Tibial nerve (tissue), 4 donors: ENCODE measurements around the gene PAQR9.

Experiments used
- EP300 ChIP-seq, 2 donors: sonication (generic); formaldehyde crosslinking; IDR thresholded peaks; one replicate each; pipeline ENCODE4 v1.6.1; 2017; ENCODE audit warnings: antibody characterized with exemption in 2 of 2, mild to moderate bottlenecking in 1 of 2
- POLR2A ChIP-seq, 2 donors: fragments of 450-650 bp; IDR thresholded peaks; one replicate each; pipeline ENCODE4 v1.6.1; 2017; ENCODE audit warnings: antibody characterized with exemption in 2 of 2, mild to moderate bottlenecking in 2 of 2, moderate library complexity in 2 of 2
- TF ChIP-seq, protein P1 (sequence below), 5 experiments: fragments of 200-600 bp in 3 of 5; fragments of 450-650 bp in 2 of 5; sonication (generic) in 3 of 5; IDR thresholded peaks; one replicate each; pipeline ENCODE4 v1.5.1; 2016 to 2019; ENCODE audit warnings: antibody characterized with exemption in 5 of 5, mild to moderate bottlenecking in 3 of 5, moderate library complexity in 2 of 5

GRCh38 chr3:142962175-142962519, 1.3 kb downstream of the PAQR9 start:
- TF ChIP-seq, protein P1, sequence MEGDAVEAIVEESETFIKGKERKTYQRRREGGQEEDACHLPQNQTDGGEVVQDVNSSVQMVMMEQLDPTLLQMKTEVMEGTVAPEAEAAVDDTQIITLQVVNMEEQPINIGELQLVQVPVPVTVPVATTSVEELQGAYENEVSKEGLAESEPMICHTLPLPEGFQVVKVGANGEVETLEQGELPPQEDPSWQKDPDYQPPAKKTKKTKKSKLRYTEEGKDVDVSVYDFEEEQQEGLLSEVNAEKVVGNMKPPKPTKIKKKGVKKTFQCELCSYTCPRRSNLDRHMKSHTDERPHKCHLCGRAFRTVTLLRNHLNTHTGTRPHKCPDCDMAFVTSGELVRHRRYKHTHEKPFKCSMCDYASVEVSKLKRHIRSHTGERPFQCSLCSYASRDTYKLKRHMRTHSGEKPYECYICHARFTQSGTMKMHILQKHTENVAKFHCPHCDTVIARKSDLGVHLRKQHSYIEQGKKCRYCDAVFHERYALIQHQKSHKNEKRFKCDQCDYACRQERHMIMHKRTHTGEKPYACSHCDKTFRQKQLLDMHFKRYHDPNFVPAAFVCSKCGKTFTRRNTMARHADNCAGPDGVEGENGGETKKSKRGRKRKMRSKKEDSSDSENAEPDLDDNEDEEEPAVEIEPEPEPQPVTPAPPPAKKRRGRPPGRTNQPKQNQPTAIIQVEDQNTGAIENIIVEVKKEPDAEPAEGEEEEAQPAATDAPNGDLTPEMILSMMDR (IDR thresholded peaks at IDR 0.05), result no peak
- TF ChIP-seq POLR2A (IDR thresholded peaks at IDR 0.05) (no peak), EP300 (IDR thresholded peaks at IDR 0.05) (no peak)
